ENCODE measurements around the gene AOAH. TPM values are rescaled to one million over a fixed set of nuclear protein-coding genes. Genes with fewer than 3 reads are reported as not detected.
"Not testable (repeated sequence)": the region's sequence is repeated elsewhere in the genome, so short reads cannot be mapped to it uniquely, and the experiment has no call there.

AOAH gene
- total RNA-seq, 1 donor from 2014 or later = 3.3 TPM

GRCh38 chr7:36659638-36660341, 64.5 kb downstream of the AOAH start:
- DNase-seq (ENCODE audit: low spot score) (no peak), ATAC-seq (no peak)

GRCh38 chr7:36659172-36659516, 65.2 kb downstream of the AOAH start:
- peak; percentile 80 for ATAC-seq

GRCh38 chr7:36658335-36659171, 65.7 kb downstream of the AOAH start:
- ATAC-seq = no peak
- no peak for DNase-seq (ENCODE audit: low spot score)

More at GRCh38 chr7:36659172-36659516, 65.2 kb downstream of the AOAH start:
- DNase-seq (ENCODE audit: low spot score) = no peak

GRCh38 chr7:36657036-36657660, 67.1 kb downstream of the AOAH start:
- no peak for DNase-seq (ENCODE audit: low spot score)
- ATAC-seq = no peak

- DNase-seq (ENCODE audit: low spot score) (no peak), ATAC-seq (no peak)
These were observed 69.9 kb downstream of the AOAH start for GRCh38 chr7:36654436-36654835.

GRCh38 chr7:36653663-36654355, 70.5 kb downstream of the AOAH start:
- DNase-seq (ENCODE audit: low spot score) (no peak), ATAC-seq (no peak)

GRCh38 chr7:36653008-36653662, 71.2 kb downstream of the AOAH start:
- no peak for ATAC-seq
- no peak for DNase-seq (ENCODE audit: low spot score)

GRCh38 chr7:36652431-36652830, 71.9 kb downstream of the AOAH start:
- ATAC-seq = no peak

GRCh38 chr7:36651404-36651803, 72.9 kb downstream of the AOAH start:
- ATAC-seq (peak; percentile 99), DNase-seq (ENCODE audit: low spot score) (peak; percentile 52)

More at GRCh38 chr7:36652431-36652830, 71.9 kb downstream of the AOAH start:
- DNase-seq (ENCODE audit: low spot score) = no peak

GRCh38 chr7:36650766-36651312, 73.5 kb downstream of the AOAH start:
- ATAC-seq (peak; percentile 36), DNase-seq (ENCODE audit: low spot score) (no peak)

GRCh38 chr7:36650320-36650719, 74.0 kb downstream of the AOAH start:
- ATAC-seq = no peak

GRCh38 chr7:36649319-36649718, 75.0 kb downstream of the AOAH start:
- ATAC-seq; DNase-seq (ENCODE audit: low spot score): not testable (repeated sequence)

More at GRCh38 chr7:36650320-36650719, 74.0 kb downstream of the AOAH start:
- no peak for DNase-seq (ENCODE audit: low spot score)

- DNase-seq (ENCODE audit: low spot score) = no peak
- ATAC-seq = no peak
These were observed 75.9 kb downstream of the AOAH start for GRCh38 chr7:36648441-36648840.

GRCh38 chr7:36644625-36645422, 79.5 kb downstream of the AOAH start:
- ATAC-seq = no peak

GRCh38 chr7:36642414-36642813, 81.9 kb downstream of the AOAH start:
- DNase-seq (ENCODE audit: low spot score) (no peak), ATAC-seq (no peak)

More at GRCh38 chr7:36644625-36645422, 79.5 kb downstream of the AOAH start:
- DNase-seq (ENCODE audit: low spot score) = no peak

GRCh38 chr7:36642010-36642409, 82.3 kb downstream of the AOAH start:
- DNase-seq (ENCODE audit: low spot score) (no peak), ATAC-seq (no peak)

GRCh38 chr7:36640682-36641081, 83.6 kb downstream of the AOAH start:
- DNase-seq (ENCODE audit: low spot score) = no peak
- ATAC-seq = no peak

- ATAC-seq (no peak), DNase-seq (ENCODE audit: low spot score) (no peak)
These were observed 84.5 kb downstream of the AOAH start for GRCh38 chr7:36639826-36640225.

- DNase-seq (ENCODE audit: low spot score) (no peak), ATAC-seq (no peak)
These were observed 85.6 kb downstream of the AOAH start for GRCh38 chr7:36638586-36639263.
